ENCODE data around the gene KDM4C. TPM values are rescaled to one million over a fixed set of nuclear protein-coding genes. Genes with fewer than 3 reads are reported as not detected.
"Not testable (repeated sequence)": the region's sequence is repeated elsewhere in the genome, so short reads cannot be mapped to it uniquely, and the experiment has no call there.

KDM4C gene
- total and polyA plus RNA-seq, 11 donors: 4.4 to 19.9 (median 13.3) TPM

- TF ChIP-seq CTCF (IDR thresholded peaks at IDR 0.05) (peak in 3 of 12 donors; percentile 15 to 22 (median 18)), POLR2A (IDR thresholded peaks at IDR 0.05) (no peak)
- Histone ChIP-seq H3K27me3 (no peaks in the 10 kb centered on the region), H3K9me3 (no peaks in the 10 kb centered on the region), H3K27ac (no peak overlapping the region), H3K4me3 (no peak overlapping the region), H3K36me3 (no peaks in the 10 kb centered on the region), H3K4me1 (peaks cover 0 to 18% (median 9%) of the 10 kb centered on the region in 12 donors)
- ATAC-seq: peak in 2 of 4 donors; percentile 54 to 61
- DNase-seq: no peak
- WGBS, 4 donors: 61 to 67% (median 63%) methylated on average over 1 of the region's 1 CpG
- intact Hi-C loops (cut with DNase I): no loop called here
These were observed 186.3 kb downstream of the KDM4C start for GRCh38 chr9:6944093-6944551.

- intact Hi-C loops (cut with DNase I): no loop called here
- H3K27me3 ChIP-seq: no peaks in the 10 kb centered on the region
- H3K27ac ChIP-seq: peak overlapping the region in 1 of 12 donors; percentile 12
- H3K9me3 ChIP-seq: no peaks in the 10 kb centered on the region
- no peak for DNase-seq
- peaks cover 0 to 17% (median 9%) of the 10 kb centered on the region in 12 donors for H3K4me1 ChIP-seq
- H3K4me3 ChIP-seq: no peak overlapping the region
- TF ChIP-seq POLR2A (IDR thresholded peaks at IDR 0.05): no peak
- TF ChIP-seq CTCF (IDR thresholded peaks at IDR 0.05): no peak
- no peak for ATAC-seq
- 97% methylated on average over 4 of the region's 4 CpGs for WGBS, 4 donors
- no peaks in the 10 kb centered on the region for H3K36me3 ChIP-seq
These were observed 187.1 kb downstream of the KDM4C start for GRCh38 chr9:6944896-6945295.

- ATAC-seq (no peak), DNase-seq (no peak)
- Histone ChIP-seq H3K36me3 (no peaks in the 10 kb centered on the region), H3K9me3 (no peaks in the 10 kb centered on the region), H3K27me3 (no peaks in the 10 kb centered on the region), H3K4me1 (peaks cover 0 to 17% (median 9%) of the 10 kb centered on the region in 12 donors), H3K4me3 (no peak overlapping the region), H3K27ac (no peak overlapping the region)
- TF ChIP-seq CTCF (IDR thresholded peaks at IDR 0.05) (no peak), POLR2A (IDR thresholded peaks at IDR 0.05) (no peak)
- intact Hi-C loops (cut with DNase I): no loop called here
These were observed 188.0 kb downstream of the KDM4C start for GRCh38 chr9:6945816-6946215.

- Histone ChIP-seq H3K27ac (no peak overlapping the region), H3K9me3 (no peaks in the 10 kb centered on the region), H3K27me3 (no peaks in the 10 kb centered on the region), H3K36me3 (no peaks in the 10 kb centered on the region), H3K4me1 (peaks cover 0 to 17% (median 9%) of the 10 kb centered on the region in 12 donors), H3K4me3 (no peak overlapping the region)
- 93 to 95% (median 93%) methylated on average over 3 of the region's 3 CpGs for WGBS, 4 donors
- intact Hi-C loops (cut with DNase I): no loop called here
- TF ChIP-seq POLR2A (IDR thresholded peaks at IDR 0.05) (no peak), CTCF (IDR thresholded peaks at IDR 0.05) (no peak)
- ATAC-seq (no peak), DNase-seq (no peak)
These were observed 188.9 kb downstream of the KDM4C start for GRCh38 chr9:6946583-6947166.

- 94 to 98% (median 96%) methylated on average over 12 to 31 of the region's 31 CpGs for WGBS, 4 donors
- H3K4me3 ChIP-seq; H3K9me3 ChIP-seq; H3K27ac ChIP-seq; H3K27me3 ChIP-seq; DNase-seq; intact Hi-C loops (cut with DNase I); H3K36me3 ChIP-seq; ATAC-seq: not testable (repeated sequence)
- H3K4me1 ChIP-seq: peaks cover 0 to 11% (median 7%) of the 10 kb centered on the region in 12 donors
These were observed 191.1 kb downstream of the KDM4C start for GRCh38 chr9:6948921-6949320.

All from heart left ventricle (tissue), 16 donors.